OCI-LY7 (cell line): ENCODE data around the gene PNKP. TPM values are rescaled to one million over a fixed set of nuclear protein-coding genes. Genes with fewer than 3 reads are reported as not detected.

ENCODE experiments used
- BruUV-seq: library from RNA; stranded (reverse); fragments of 400-500 nt; replicated peaks from 2 replicates; lab custom pipeline; 2021; lab: Mats Ljungman, UMichigan
- CTCF ChIA-PET: fragments of 300-600 bp; sonication (Branson Sonifier 250); formaldehyde crosslinking; loops from one replicate; lab custom pipeline; 2022; ENCODE audit warnings: antibody characterized with exemption; ENCODE audit not compliant: unreplicated experiment; lab: Charles Lee
- POLR2A ChIA-PET: fragments of 300-600 bp; sonication (Branson Sonifier 250); formaldehyde crosslinking; loops from one replicate; lab custom pipeline; 2022; ENCODE audit warnings: antibody characterized with exemption; lab: Charles Lee
- DNase-seq: peaks from one replicate; pipeline ENCODE4 v3.0.0-alpha.2; 2015; ENCODE audit warnings: low spot score
- H2AFZ ChIP-seq: fragments of 200-600 bp; sonication (generic), shearing (Covaris generic); 2 replicates; pipeline ENCODE4 v1.6.1; 2014; ENCODE audit warnings: mild to moderate bottlenecking, antibody characterized with exemption, low read length, moderate library complexity
- H3K27ac ChIP-seq: fragments of 200-600 bp; sonication (generic); 2 replicates; pipeline ENCODE4 v1.5.1; 2014; ENCODE audit warnings: mixed run types, low read depth, mild to moderate bottlenecking, moderate library complexity, low read length, inconsistent platforms; ENCODE audit not compliant: poor library complexity, severe bottlenecking
- H3K36me3 ChIP-seq: fragments of 200-600 bp; sonication (generic); 2 replicates; pipeline ENCODE4 v1.6.1; 2014; ENCODE audit warnings: mild to moderate bottlenecking, antibody characterized with exemption, low read length, moderate library complexity, mixed read lengths; ENCODE audit not compliant: insufficient read depth
- H3K4me1 ChIP-seq: fragments of 200-600 bp; sonication (generic); 2 replicates; pipeline ENCODE4 v1.5.1; 2014; ENCODE audit warnings: mild to moderate bottlenecking, low read length; ENCODE audit not compliant: insufficient read depth, poor library complexity, severe bottlenecking
- H3K4me2 ChIP-seq: fragments of 200-600 bp; sonication (generic); 2 replicates; pipeline ENCODE4 v1.6.1; 2014; ENCODE audit warnings: mild to moderate bottlenecking, low read length
- H3K4me3 ChIP-seq: fragments of 200-600 bp; sonication (generic); 2 replicates; pipeline ENCODE4 v1.5.1; 2014; ENCODE audit warnings: mild to moderate bottlenecking, low read depth, low read length; ENCODE audit not compliant: poor library complexity, severe bottlenecking
- H3K79me2 ChIP-seq: fragments of 200-600 bp; sonication (generic); 2 replicates; pipeline ENCODE4 v1.6.1; 2016; ENCODE audit warnings: low read depth, mild to moderate bottlenecking, low read length, moderate library complexity, mixed read lengths; ENCODE audit not compliant: insufficient read depth
- H3K9me2 ChIP-seq: fragments of 200-600 bp; sonication (generic); 2 replicates; pipeline ENCODE4 v1.6.1; 2016; ENCODE audit warnings: mild to moderate bottlenecking, low read length, mixed read lengths; ENCODE audit not compliant: insufficient read depth
- H3K9me3 ChIP-seq: fragments of 200-600 bp; sonication (generic); 2 replicates; pipeline ENCODE4 v1.6.1; 2014; ENCODE audit warnings: mild to moderate bottlenecking, mixed run types, low read length, mixed read lengths
- H4K20me1 ChIP-seq: fragments of 200-600 bp; sonication (generic); 2 replicates; pipeline ENCODE4 v1.6.1; 2014; ENCODE audit warnings: mild to moderate bottlenecking, antibody characterized with exemption, low read length, moderate library complexity, mixed read lengths; ENCODE audit not compliant: insufficient read depth
- CTCF ChIP-seq: fragments of 200-600 bp; sonication (generic); conservative IDR thresholded peaks from 2 replicates; pipeline ENCODE4 v1.5.1; 2014; ENCODE audit warnings: mild to moderate bottlenecking, antibody characterized with exemption, low read length, moderate library complexity, mixed read lengths
- EZH2phosphoT487 ChIP-seq: fragments of 200-600 bp; sonication (generic); IDR thresholded peaks from 2 replicates; pipeline ENCODE4 v1.6.1; 2018; ENCODE audit warnings: low read depth, borderline replicate concordance, mild to moderate bottlenecking, mixed run types, antibody characterized with exemption, low read length, moderate library complexity, mixed read lengths
- intact Hi-C: fragments of 100-400 bp; cut with micrococcal nuclease; formaldehyde crosslinking; loops from one replicate; pipeline ENCODE4 v1.10.0; 2022; ENCODE audit not compliant: unreplicated experiment
- total RNA-seq, 2 experiments: library from RNA; depleted of rRNA in 1 of 2; stranded (reverse); fragments of >200 nt in 1 of 2; shearing (Covaris generic) in 1 of 2; gene quantifications; 2 replicates each; pipeline ENCODE4 v1.2.3, GENCODE V29; 2014 to 2022

PNKP gene
- total RNA-seq, 2 experiments from 2014 or later: 90.9 to 118 TPM

DNA sequence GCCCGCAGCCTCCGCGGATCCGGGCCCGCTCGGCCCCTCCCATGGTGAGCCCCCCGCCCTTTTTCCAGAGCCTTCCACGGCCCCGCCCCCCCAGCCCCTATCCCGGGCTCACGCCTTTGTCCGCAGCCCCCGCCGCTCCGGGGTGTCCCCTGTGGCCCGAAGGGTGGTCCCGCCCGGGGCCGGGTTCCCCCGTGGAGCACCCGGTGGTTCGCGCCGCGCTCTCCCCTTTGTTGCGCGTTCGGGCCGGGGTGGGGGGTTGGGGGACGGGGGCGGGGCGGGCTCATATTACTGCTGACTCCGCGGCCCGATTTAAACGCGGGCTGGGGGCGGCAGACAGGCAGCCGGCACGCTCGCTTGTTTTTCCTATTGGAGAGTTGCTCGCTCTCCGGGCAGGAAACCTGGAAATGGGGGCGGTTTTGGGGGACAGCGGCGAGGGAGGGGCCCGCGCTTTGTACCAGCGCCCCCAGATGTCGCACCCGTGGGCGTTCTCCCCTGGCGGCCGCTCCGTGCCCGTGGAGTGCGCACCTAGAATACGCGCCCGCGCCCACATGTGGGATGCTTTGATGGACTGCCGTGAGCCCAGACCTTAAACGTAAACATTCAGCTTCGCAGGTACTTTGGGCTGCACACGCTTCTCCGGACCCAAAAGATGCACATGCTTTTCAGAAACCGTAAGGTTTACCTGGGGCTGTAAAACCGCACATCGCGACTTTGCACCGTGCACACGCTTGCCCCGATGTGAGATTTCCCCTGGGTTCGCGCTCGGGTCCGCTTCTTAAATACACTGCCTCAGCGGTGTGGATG, 15.7 kb downstream of the PNKP start:
- Histone ChIP-seq H3K9me3 (no peaks in the 10 kb centered on the region), H3K9me2 (no peaks in the 10 kb centered on the region), H3K4me1 (peaks cover 28% of the 10 kb centered on the region), H3K4me3 (peak overlapping the region; percentile 88), H3K27ac (peak overlapping the region; percentile 87), H3K36me3 (peaks cover 33% of the 10 kb centered on the region; the same call in 1 of the 2 replicates), H3K4me2 (peak overlapping the region; percentile 94), H3K79me2 (peaks cover 24% of the 10 kb centered on the region), H4K20me1 (peaks cover 20% of the 10 kb centered on the region), H2AFZ (no peak overlapping the region)
- POLR2A ChIA-PET: no interaction called here
- TF ChIP-seq CTCF: 0 out of 2 replicates have a peak, but pooled peaks have one; percentile 19
- no peak for TF ChIP-seq EZH2phosphoT487
- DNase-seq: peak; percentile 62
- intact Hi-C loops: loop anchor here (2.0 kb wide), 1 partner anchor 29 kb away; no protein-coding TSS in a partner anchor
- CTCF ChIA-PET: no interaction called here
- no TSS peak for BruUV-seq

- Histone ChIP-seq H3K9me3 (no peaks in the 10 kb centered on the region), H3K4me3 (peak within 1 kb of the TSS; percentile 88), H3K27ac (peak within 1 kb of the TSS; percentile 87), H3K4me1 (peaks cover 28% of the 10 kb centered on the region), H3K36me3 (peaks cover 24% of the 10 kb centered on the region; the same call in 1 of the 2 replicates), H3K4me2 (peak within 1 kb of the TSS; percentile 94), H2AFZ (peak within 1 kb of the TSS; percentile 70), H3K9me2 (no peaks in the 10 kb centered on the region), H4K20me1 (peaks cover 20% of the 10 kb centered on the region), H3K79me2 (peaks cover 24% of the 10 kb centered on the region)
- CTCF ChIA-PET: no interaction called here
- intact Hi-C loops: loop anchor here (1.0 to 2.0 kb wide), 2 partner anchors 28 to 74 kb away; no protein-coding TSS in a partner anchor
- BruUV-seq: no TSS peak
- DNase-seq: peak; percentile 97
- POLR2A ChIA-PET: interaction anchor here (0.7 to 2.0 kb wide), 3 partner anchors 19 to 38 kb away, joined by 3 to 8 read pairs (median 3); partner anchors contain the start of genes FUZ and MED25
- no peak for TF ChIP-seq EZH2phosphoT487
Observed at GRCh38 chr19:49850487-49851342, 16.7 kb downstream of the PNKP start, which contains the start of gene PTOV1. TSS of gene PTOV1 (plus strand) at chr19:49851159.

GRCh38 chr19:49850221-49850486, 17.2 kb downstream of the PNKP start:
- H3K27ac ChIP-seq: peak overlapping the region; percentile 87

More at GRCh38 chr19:49850221-49850486, 17.2 kb downstream of the PNKP start:
- BruUV-seq: no TSS peak
- peak overlapping the region; percentile 70 for H2AFZ ChIP-seq
- CTCF ChIA-PET: no interaction called here
- TF ChIP-seq EZH2phosphoT487 (no peak), CTCF (no peak)
- peak overlapping the region; percentile 88 for H3K4me3 ChIP-seq
- POLR2A ChIA-PET: interaction anchor here (0.5 to 2.0 kb wide), 4 partner anchors 15 to 37 kb away, joined by 3 to 8 read pairs (median 3); partner anchors contain the start of genes FUZ and MED25
- H3K9me3 ChIP-seq: no peaks in the 10 kb centered on the region
- intact Hi-C loops: loop anchor here (1.0 to 2.0 kb wide), 2 partner anchors 27 to 74 kb away; no protein-coding TSS in a partner anchor
- peaks cover 20% of the 10 kb centered on the region for H4K20me1 ChIP-seq
- no peaks in the 10 kb centered on the region for H3K9me2 ChIP-seq
- H3K4me1 ChIP-seq: peaks cover 28% of the 10 kb centered on the region
- H3K4me2 ChIP-seq: peak overlapping the region; percentile 94
- peaks cover 24% of the 10 kb centered on the region for H3K79me2 ChIP-seq
- DNase-seq: no peak
- peaks cover 18% of the 10 kb centered on the region; the same call in 1 of the 2 replicates for H3K36me3 ChIP-seq
